Ascending aorta (tissue), 2 donors: Measurements from ENCODE around the gene MME. TPM values are rescaled to one million over a fixed set of nuclear protein-coding genes. Genes with fewer than 3 reads are reported as not detected.

Source experiments
- DNase-seq, 2 donors: peaks; one replicate each; pipeline ENCODE4 v3.0.0-alpha.2; 2019; ENCODE audit warnings: low spot score in 2 of 2
- H3K27ac ChIP-seq, 2 donors: fragments of 200-600 bp; sonication (generic); one replicate each; pipeline ENCODE4 v1.5.1; 2016 to 2017; ENCODE audit warnings: mild to moderate bottlenecking in 1 of 2
- H3K27me3 ChIP-seq: fragments of 200-600 bp; sonication (generic); one replicate; pipeline ENCODE4 v1.5.1; 2017
- H3K36me3 ChIP-seq, 2 donors: fragments of 200-600 bp; sonication (generic); one replicate each; pipeline ENCODE4 v1.5.1; 2016
- H3K4me1 ChIP-seq, 2 donors: fragments of 200-600 bp; sonication (generic); one replicate each; pipeline ENCODE4 v1.5.1; 2016 to 2017; ENCODE audit warnings: mild to moderate bottlenecking in 1 of 2
- H3K4me3 ChIP-seq, 2 donors: fragments of 200-600 bp; sonication (generic); one replicate each; pipeline ENCODE4 v1.5.1; 2016 to 2017; ENCODE audit warnings: mild to moderate bottlenecking in 1 of 2
- H3K9me3 ChIP-seq, 2 donors: fragments of 200-600 bp; sonication (generic); one replicate each; pipeline ENCODE4 v1.5.1; 2016
- CTCF ChIP-seq, 3 experiments: fragments of 200-600 bp in 2 of 3; fragments of 450-650 bp in 1 of 3; sonication (generic) in 2 of 3; IDR thresholded peaks; one replicate each; pipeline ENCODE4 v1.5.1; 2016 to 2019; ENCODE audit warnings: antibody characterized with exemption in 3 of 3, mild to moderate bottlenecking in 1 of 3, moderate library complexity in 1 of 3
- intact Hi-C: fragments of 100-400 bp; cut with DNase I; formaldehyde crosslinking; loops from one replicate; pipeline ENCODE4 v1.15.1; 2023
- total RNA-seq: library from RNA; depleted of rRNA; stranded (reverse); fragments of >200 nt; gene quantifications from one replicate; pipeline ENCODE4 v1.1.0, GENCODE V29; 2016

MME gene
- total RNA-seq, 1 donor from 2014 or later: 1.5 TPM

- H3K36me3 ChIP-seq: no peaks in the 10 kb centered on the region
- no peaks in the 10 kb centered on the region for H3K4me1 ChIP-seq
- H3K4me3 ChIP-seq: no peak overlapping the region
- H3K27me3 ChIP-seq: no peaks in the 10 kb centered on the region
- no peak overlapping the region for H3K27ac ChIP-seq
- no peaks in the 10 kb centered on the region for H3K9me3 ChIP-seq
- DNase-seq: no peak
- intact Hi-C loops: no loop called here
- TF ChIP-seq CTCF (IDR thresholded peaks at IDR 0.05): no peak
Observed at GRCh38 chr3:155229086-155229485, 149.0 kb downstream of the MME start.

GRCh38 chr3:155230382-155230781 lies 150.3 kb downstream of the MME start:
- Histone ChIP-seq H3K4me1 (no peaks in the 10 kb centered on the region), H3K9me3 (no peaks in the 10 kb centered on the region), H3K36me3 (no peaks in the 10 kb centered on the region), H3K4me3 (no peak overlapping the region), H3K27me3 (no peaks in the 10 kb centered on the region), H3K27ac (no peak overlapping the region)
- intact Hi-C loops: no loop called here
- no peak for DNase-seq
- no peak for TF ChIP-seq CTCF (IDR thresholded peaks at IDR 0.05)

GRCh38 chr3:155231792-155232191 lies 151.7 kb downstream of the MME start:
- H3K9me3 ChIP-seq: no peaks in the 10 kb centered on the region
- H3K36me3 ChIP-seq: no peaks in the 10 kb centered on the region
- TF ChIP-seq CTCF (IDR thresholded peaks at IDR 0.05): no peak
- intact Hi-C loops: no loop called here
- no peak overlapping the region for H3K4me3 ChIP-seq
- no peaks in the 10 kb centered on the region for H3K4me1 ChIP-seq
- DNase-seq: no peak
- no peaks in the 10 kb centered on the region for H3K27me3 ChIP-seq
- no peak overlapping the region for H3K27ac ChIP-seq

GRCh38 chr3:155232605-155233004 lies 152.5 kb downstream of the MME start:
- no peak for TF ChIP-seq CTCF (IDR thresholded peaks at IDR 0.05)
- H3K27ac ChIP-seq: peak overlapping the region; percentile 45 to 57
- H3K4me3 ChIP-seq: no peak overlapping the region
- H3K9me3 ChIP-seq: no peaks in the 10 kb centered on the region
- intact Hi-C loops: no loop called here
- no peaks in the 10 kb centered on the region for H3K27me3 ChIP-seq
- peak; percentile 38 to 82 for DNase-seq
- no peaks in the 10 kb centered on the region for H3K4me1 ChIP-seq
- H3K36me3 ChIP-seq: no peaks in the 10 kb centered on the region

- H3K4me3 ChIP-seq: no peak overlapping the region
- intact Hi-C loops: no loop called here
- H3K36me3 ChIP-seq: no peaks in the 10 kb centered on the region
- DNase-seq: peak in 1 of 2 donors; percentile 79
- no peak for TF ChIP-seq CTCF (IDR thresholded peaks at IDR 0.05)
- peak overlapping the region; percentile 45 to 57 for H3K27ac ChIP-seq
- no peaks in the 10 kb centered on the region for H3K4me1 ChIP-seq
- H3K9me3 ChIP-seq: no peaks in the 10 kb centered on the region
- no peaks in the 10 kb centered on the region for H3K27me3 ChIP-seq
Observed at GRCh38 chr3:155233213-155233612, 153.1 kb downstream of the MME start.

Other genes with a start within 250 kb of the MME start
- gene STRIT1, start 213.4 kb downstream of the MME start, total RNA-seq: not detected